ENCODE results near the gene ROR2.

ROR2 gene

GRCh38 chr9:91839926-91840465 is 110.0 kb downstream of the ROR2 start:
- peak; percentile 26 for DNase-seq (ENCODE audit: low spot score)
- TF ChIP-seq, protein P1, sequence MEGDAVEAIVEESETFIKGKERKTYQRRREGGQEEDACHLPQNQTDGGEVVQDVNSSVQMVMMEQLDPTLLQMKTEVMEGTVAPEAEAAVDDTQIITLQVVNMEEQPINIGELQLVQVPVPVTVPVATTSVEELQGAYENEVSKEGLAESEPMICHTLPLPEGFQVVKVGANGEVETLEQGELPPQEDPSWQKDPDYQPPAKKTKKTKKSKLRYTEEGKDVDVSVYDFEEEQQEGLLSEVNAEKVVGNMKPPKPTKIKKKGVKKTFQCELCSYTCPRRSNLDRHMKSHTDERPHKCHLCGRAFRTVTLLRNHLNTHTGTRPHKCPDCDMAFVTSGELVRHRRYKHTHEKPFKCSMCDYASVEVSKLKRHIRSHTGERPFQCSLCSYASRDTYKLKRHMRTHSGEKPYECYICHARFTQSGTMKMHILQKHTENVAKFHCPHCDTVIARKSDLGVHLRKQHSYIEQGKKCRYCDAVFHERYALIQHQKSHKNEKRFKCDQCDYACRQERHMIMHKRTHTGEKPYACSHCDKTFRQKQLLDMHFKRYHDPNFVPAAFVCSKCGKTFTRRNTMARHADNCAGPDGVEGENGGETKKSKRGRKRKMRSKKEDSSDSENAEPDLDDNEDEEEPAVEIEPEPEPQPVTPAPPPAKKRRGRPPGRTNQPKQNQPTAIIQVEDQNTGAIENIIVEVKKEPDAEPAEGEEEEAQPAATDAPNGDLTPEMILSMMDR (IDR thresholded peaks at IDR 0.05; ENCODE audit: extremely low read depth, missing control alignments) = no peak

- DNase-seq (ENCODE audit: low spot score) = no peak
- TF ChIP-seq, protein P1 (IDR thresholded peaks at IDR 0.05; ENCODE audit: extremely low read depth, missing control alignments) = no peak
Measured at GRCh38 chr9:91837981-91838731, 111.9 kb downstream of the ROR2 start.

DNA sequence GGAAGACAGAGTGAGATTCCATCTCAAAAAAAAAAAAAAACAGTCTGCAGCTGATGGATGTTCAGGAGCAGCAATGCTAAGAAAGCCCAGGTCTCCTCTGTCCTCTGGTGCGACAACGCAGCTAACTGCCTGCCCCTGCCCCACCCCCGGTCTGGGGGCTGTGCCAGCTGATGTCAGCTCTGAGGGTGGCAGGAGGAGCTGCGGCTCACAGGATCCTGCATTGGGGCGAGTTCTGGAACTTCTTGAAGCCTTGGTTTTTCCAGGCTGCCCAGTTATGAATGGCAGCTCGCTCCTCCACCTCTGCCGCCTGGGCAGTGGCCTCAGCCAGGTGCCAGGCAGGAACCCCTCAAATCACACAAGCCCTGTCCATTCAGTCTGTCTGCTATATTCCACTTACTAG is 113.5 kb downstream of the ROR2 start:
- TF ChIP-seq, protein P1 (IDR thresholded peaks at IDR 0.05; ENCODE audit: extremely low read depth, missing control alignments) = no peak
- no peak for DNase-seq (ENCODE audit: low spot score)

- no peak for DNase-seq (ENCODE audit: low spot score)
- TF ChIP-seq, protein P1 (IDR thresholded peaks at IDR 0.05; ENCODE audit: extremely low read depth, missing control alignments) = no peak
Measured at GRCh38 chr9:91835632-91836031, 114.4 kb downstream of the ROR2 start.

GRCh38 chr9:91835216-91835615 is 114.8 kb downstream of the ROR2 start:
- TF ChIP-seq, protein P1 (IDR thresholded peaks at IDR 0.05; ENCODE audit: extremely low read depth, missing control alignments) = no peak
- DNase-seq (ENCODE audit: low spot score) = no peak

- no peak for DNase-seq (ENCODE audit: low spot score)
- TF ChIP-seq, protein P1 (IDR thresholded peaks at IDR 0.05; ENCODE audit: extremely low read depth, missing control alignments) = no peak
Measured at GRCh38 chr9:91834740-91835139, 115.3 kb downstream of the ROR2 start.

DNA sequence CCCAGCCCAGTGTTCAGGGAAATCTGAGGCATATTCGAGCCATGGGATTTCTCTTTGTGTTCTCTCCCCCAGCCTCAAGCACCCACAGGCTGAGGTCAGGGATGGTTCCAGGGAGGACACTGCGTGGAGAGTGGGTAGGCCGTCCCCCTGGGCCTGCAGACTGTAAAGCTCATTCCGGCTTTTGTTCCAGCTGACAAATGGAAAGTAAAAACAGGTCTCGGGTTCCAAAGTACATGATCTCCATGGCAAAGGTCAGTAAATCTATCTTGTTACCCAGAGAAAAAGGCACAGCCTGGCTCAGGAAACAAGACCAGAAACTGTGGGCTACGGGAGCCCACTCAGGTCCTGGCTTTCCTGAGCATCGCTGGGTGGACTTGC is 116.2 kb downstream of the ROR2 start:
- no peak for DNase-seq (ENCODE audit: low spot score)
- TF ChIP-seq, protein P1 (IDR thresholded peaks at IDR 0.05; ENCODE audit: extremely low read depth, missing control alignments) = no peak
